Common myeloid progenitor, CD34-positive (primary cell): ENCODE results near the gene TCF12.

Source experiments
- CTCF ChIA-PET: fragments of 350-600 bp; sonication (Branson Sonifier 250); formaldehyde crosslinking; loops from one replicate; lab custom pipeline; 2021; ENCODE audit warnings: antibody characterized with exemption; lab: Charles Lee
- POLR2A ChIA-PET: fragments of 350-600 bp; sonication (Branson Sonifier 250); formaldehyde crosslinking; loops from one replicate; lab custom pipeline; 2021; ENCODE audit warnings: antibody characterized with exemption; lab: Charles Lee
- DNase-seq, 3 donors: peaks; one replicate each; pipeline versions ENCODE4 v3.0.0 to v3.0.0-alpha.2; 2013
- H3K27ac ChIP-seq, 2 experiments: 1 replicate in 1 of 2; 2 replicates in 1 of 2; pipeline ENCODE4 v1.7.0; 2013; ENCODE audit warnings: inconsistent platforms in 2 of 2, low read length in 2 of 2, mild to moderate bottlenecking in 2 of 2, low read depth in 1 of 2, moderate library complexity in 1 of 2; ENCODE audit not compliant: severe bottlenecking in 2 of 2, insufficient read depth in 1 of 2, poor library complexity in 1 of 2
- H3K27me3 ChIP-seq, 5 experiments: replicated peaks in 2 of 5; 1 replicate in 3 of 5; 2 replicates in 2 of 5; pipeline versions ENCODE4 v1.6.1 to v1.7.0; 2013; ENCODE audit warnings: low read length in 4 of 5, mild to moderate bottlenecking in 2 of 5, moderate library complexity in 2 of 5, inconsistent platforms in 1 of 5; ENCODE audit not compliant: insufficient read depth in 5 of 5, control insufficient read depth in 4 of 5
- H3K36me3 ChIP-seq, 4 experiments: 1 replicate in 2 of 4; 2 replicates in 2 of 4; pipeline versions ENCODE4 v1.6.1 to v1.7.0; 2013; ENCODE audit warnings: low read length in 3 of 4, control low read depth in 1 of 4, mild to moderate bottlenecking in 1 of 4; ENCODE audit not compliant: control insufficient read depth in 4 of 4, insufficient read depth in 4 of 4
- H3K4me1 ChIP-seq, 4 experiments: 1 replicate in 3 of 4; 2 replicates in 1 of 4; pipeline versions ENCODE4 v1.6.1 to v1.7.1; 2013; ENCODE audit warnings: low read length in 3 of 4, mild to moderate bottlenecking in 3 of 4, control low read depth in 1 of 4, inconsistent platforms in 1 of 4, moderate library complexity in 1 of 4; ENCODE audit not compliant: control insufficient read depth in 4 of 4, insufficient read depth in 4 of 4; ENCODE audit errors: control extremely low read depth in 1 of 4
- H3K4me3 ChIP-seq, 7 experiments: 1 replicate in 4 of 7; 2 replicates in 3 of 7; pipeline versions ENCODE4 v1.5.1 to v1.7.0; 2013; ENCODE audit warnings: mild to moderate bottlenecking in 7 of 7, low read length in 6 of 7, moderate library complexity in 6 of 7, inconsistent platforms in 2 of 7, low read depth in 2 of 7, control low read depth in 1 of 7; ENCODE audit not compliant: insufficient read depth in 4 of 7, control insufficient read depth in 1 of 7; ENCODE audit errors: extremely low read depth in 1 of 7
- H3K9me3 ChIP-seq, 5 experiments: 1 replicate in 4 of 5; 2 replicates in 1 of 5; pipeline versions ENCODE4 v1.6.1 to v1.7.1; 2013; ENCODE audit warnings: low read length in 4 of 5, mild to moderate bottlenecking in 2 of 5, inconsistent platforms in 1 of 5, low read depth in 1 of 5, moderate library complexity in 1 of 5; ENCODE audit not compliant: control insufficient read depth in 4 of 5, insufficient read depth in 2 of 5; ENCODE audit errors: control extremely low read depth in 1 of 5
- WGBS: methylation state at CpG from one replicate; pipeline ENCODE4 v1.1.5; 2013; ENCODE audit not compliant: insufficient coverage; 5-methylcytosine and 5-hydroxymethylcytosine counted together

Gene TCF12

DNA sequence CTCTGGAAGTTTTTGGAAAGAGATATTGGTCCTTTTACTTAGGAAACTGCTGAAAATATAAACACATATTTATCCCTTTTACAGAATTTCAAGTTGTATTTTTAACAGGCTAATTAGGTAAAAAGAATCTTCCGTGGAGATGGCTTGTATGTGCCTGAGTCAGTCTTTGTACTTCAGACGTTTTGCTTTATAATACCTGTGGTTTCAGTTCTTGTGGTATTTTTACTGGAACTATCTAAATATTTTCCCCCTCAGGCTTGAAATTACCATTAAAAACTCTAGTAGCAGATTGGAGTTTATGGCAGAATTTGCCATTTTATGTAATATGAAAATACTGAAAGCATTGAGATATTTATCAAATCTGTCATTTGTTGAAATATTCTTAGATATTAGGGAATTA lies 306.2 kb downstream of the TCF12 start:
- Histone ChIP-seq H3K9me3 (no peaks in the 10 kb centered on the region), H3K4me1 (peaks cover 0 to 6% (median 2%) of the 10 kb centered on the region in 4 experiments)
- no CpG with 5 or more reads among the region's 2 CpGs for WGBS

DNA sequence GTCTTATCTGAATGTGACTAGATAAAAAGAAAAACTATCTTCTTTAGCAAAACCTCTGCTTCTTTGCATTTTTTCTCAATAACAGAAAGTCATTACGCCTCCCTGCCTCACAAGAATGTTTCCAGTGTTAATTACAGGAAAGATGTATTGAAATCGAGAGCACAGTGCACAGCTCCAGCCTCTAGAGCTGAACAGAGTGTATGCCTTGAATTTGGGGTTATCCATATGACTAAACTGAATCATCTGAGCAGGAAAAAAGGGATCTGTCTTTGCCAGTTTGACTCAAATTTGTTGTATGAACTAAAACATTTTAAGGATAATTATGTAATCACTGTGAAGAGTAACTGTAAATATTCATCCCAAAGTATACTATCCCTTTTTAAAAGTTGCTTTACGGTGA lies 308.7 kb downstream of the TCF12 start:
- H3K27ac ChIP-seq: no peak overlapping the region
- no peaks in the 10 kb centered on the region for H3K9me3 ChIP-seq
- ChIA-PET CTCF (interaction anchor here (0.8 kb wide), 1 partner anchor 300 kb away, joined by 3 read pairs; no protein-coding TSS in a partner anchor), POLR2A (no interaction called here)
- DNase-seq: no peak
- peaks cover 0 to 2% (median under 1%) of the 10 kb centered on the region in 4 experiments for H3K36me3 ChIP-seq
- H3K4me1 ChIP-seq: peaks cover 0 to 6% (median 2%) of the 10 kb centered on the region in 4 experiments
- H3K27me3 ChIP-seq: no peaks in the 10 kb centered on the region
- 100% methylated on average over 1 of the region's 3 CpGs for WGBS
- no peak overlapping the region for H3K4me3 ChIP-seq

More for the DNA sequence above, 306.2 kb downstream of the TCF12 start:
- DNase-seq: peak in 2 of 3 donors; percentile 47 to 52
- POLR2A ChIA-PET: no interaction called here
- Histone ChIP-seq H3K27ac (no peak overlapping the region), H3K36me3 (no peaks in the 10 kb centered on the region), H3K27me3 (no peaks in the 10 kb centered on the region), H3K4me3 (no peak overlapping the region)
- CTCF ChIA-PET: no interaction called here

DNA sequence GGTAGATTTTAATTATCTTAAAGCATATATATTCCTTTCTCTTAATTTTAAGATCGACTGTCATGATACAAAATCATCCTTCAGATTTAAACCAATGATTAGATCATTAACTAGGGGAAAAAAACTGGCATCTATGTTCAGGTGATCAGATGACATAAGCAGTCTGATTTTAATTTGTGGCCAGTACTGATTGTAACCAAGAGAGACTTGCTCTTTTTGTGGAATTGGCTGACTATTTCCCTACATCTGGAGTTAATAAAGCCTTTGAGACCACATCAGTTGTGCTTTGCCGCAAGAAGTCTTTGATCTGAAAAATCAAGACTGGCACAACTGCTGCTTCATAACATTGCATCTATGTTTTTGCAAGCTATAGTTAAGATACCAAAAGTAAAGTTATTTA lies 309.5 kb downstream of the TCF12 start:
- Histone ChIP-seq H3K9me3 (no peaks in the 10 kb centered on the region), H3K36me3 (peaks cover 5 to 7% (median 6%) of the 10 kb centered on the region in 4 experiments), H3K27ac (no peak overlapping the region), H3K4me1 (peaks cover 0 to 6% (median 2%) of the 10 kb centered on the region in 4 experiments), H3K27me3 (no peaks in the 10 kb centered on the region), H3K4me3 (no peak overlapping the region)
- CTCF ChIA-PET: no interaction called here
- no CpG with 5 or more reads among the region's 2 CpGs for WGBS
- DNase-seq: no peak
- POLR2A ChIA-PET: no interaction called here

DNA sequence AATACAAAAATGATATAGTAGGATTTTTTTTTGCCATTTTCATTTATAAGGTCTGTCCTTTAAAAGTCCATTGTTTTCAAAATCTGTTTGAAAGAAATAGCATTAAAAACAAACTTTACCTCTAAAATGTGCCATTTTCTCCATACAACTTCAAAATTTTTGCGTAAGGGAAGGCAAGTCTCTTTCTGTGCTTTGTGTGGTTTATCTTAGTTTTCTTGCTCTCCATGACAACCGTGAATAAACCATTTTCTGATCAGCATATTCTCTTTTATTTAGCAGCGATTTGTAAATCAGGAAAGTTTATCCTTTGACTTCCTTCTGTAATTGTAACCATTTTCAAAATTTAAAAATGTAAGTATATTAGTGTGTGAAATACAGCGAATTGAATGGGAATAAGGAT lies 310.0 kb downstream of the TCF12 start:
- DNase-seq: no peak

DNA sequence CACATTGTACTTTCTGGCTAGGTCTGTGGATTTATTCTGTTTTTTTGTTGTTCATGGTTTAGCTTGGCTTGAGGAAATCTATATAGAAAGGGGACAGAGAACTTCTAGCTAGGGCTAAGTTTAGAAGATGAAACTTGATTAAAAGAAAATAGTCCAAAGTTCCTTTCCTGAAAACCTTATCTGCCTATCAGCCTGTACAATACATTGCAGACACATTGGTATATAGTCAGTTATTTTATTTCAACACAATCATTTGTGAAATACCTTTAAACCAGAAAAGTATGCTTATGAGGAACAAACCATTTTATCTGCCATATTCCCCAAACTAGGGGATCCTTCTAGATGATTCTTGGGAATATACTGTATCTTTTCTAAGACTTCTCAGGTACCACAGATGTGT lies 310.6 kb downstream of the TCF12 start:
- no peaks in the 10 kb centered on the region for H3K9me3 ChIP-seq
- DNase-seq: no peak
- no peak overlapping the region for H3K4me3 ChIP-seq
- ChIA-PET CTCF (interaction anchor here (0.7 kb wide), 1 partner anchor 1023 kb away, joined by 3 read pairs; no protein-coding TSS in a partner anchor), POLR2A (interaction anchor here (0.5 kb wide), 1 partner anchor 497 kb away, joined by 4 read pairs; no protein-coding TSS in a partner anchor)
- no peaks in the 10 kb centered on the region for H3K27me3 ChIP-seq
- H3K27ac ChIP-seq: no peak overlapping the region
- H3K4me1 ChIP-seq: peaks cover 0 to 3% (median 2%) of the 10 kb centered on the region in 4 experiments
- H3K36me3 ChIP-seq: peaks cover 7 to 17% (median 13%) of the 10 kb centered on the region in 4 experiments

More for the DNA sequence above, 310.0 kb downstream of the TCF12 start:
- H3K4me1 ChIP-seq: peaks cover 0 to 6% (median 2%) of the 10 kb centered on the region in 4 experiments
- no peak overlapping the region for H3K4me3 ChIP-seq
- no peaks in the 10 kb centered on the region for H3K27me3 ChIP-seq
- no CpG with 5 or more reads among the region's 4 CpGs for WGBS
- POLR2A ChIA-PET: interaction anchor here (0.5 kb wide), 1 partner anchor 496 kb away, joined by 4 read pairs; no protein-coding TSS in a partner anchor
- no peak overlapping the region for H3K27ac ChIP-seq
- CTCF ChIA-PET: no interaction called here
- H3K36me3 ChIP-seq: peaks cover 6 to 11% (median 9%) of the 10 kb centered on the region in 4 experiments
- H3K9me3 ChIP-seq: no peaks in the 10 kb centered on the region

DNA sequence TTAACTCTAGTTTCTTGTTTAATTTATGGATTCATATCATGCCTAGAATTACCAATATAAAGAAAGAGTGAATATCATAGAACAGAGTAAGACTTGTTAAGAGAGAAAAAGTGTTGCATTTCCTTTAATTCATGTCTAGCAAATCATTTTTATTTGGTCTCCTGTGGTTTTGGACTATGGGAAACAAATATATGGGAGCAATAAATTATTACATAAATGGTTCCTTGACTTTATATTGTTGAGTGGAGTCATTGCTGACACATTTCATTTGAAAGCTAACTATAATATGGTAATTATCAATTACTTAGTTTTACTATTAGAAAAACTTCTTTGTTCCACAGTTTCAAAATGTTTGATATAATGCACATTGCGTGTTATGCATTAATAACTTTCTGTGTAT lies 313.1 kb downstream of the TCF12 start:
- Histone ChIP-seq H3K4me1 (no peaks in the 10 kb centered on the region), H3K36me3 (peaks cover 16 to 41% (median 29%) of the 10 kb centered on the region in 4 experiments), H3K27ac (no peak overlapping the region), H3K9me3 (no peaks in the 10 kb centered on the region), H3K27me3 (no peaks in the 10 kb centered on the region), H3K4me3 (no peak overlapping the region)
- CTCF ChIA-PET: interaction anchor here (1.1 to 1.8 kb wide), 3 partner anchors 9 to 136 kb away, joined by 3 to 4 read pairs (median 3); no protein-coding TSS in a partner anchor
- POLR2A ChIA-PET: no interaction called here
- no peak for DNase-seq
- WGBS: no CpG with 5 or more reads among the region's 1 CpG

DNA sequence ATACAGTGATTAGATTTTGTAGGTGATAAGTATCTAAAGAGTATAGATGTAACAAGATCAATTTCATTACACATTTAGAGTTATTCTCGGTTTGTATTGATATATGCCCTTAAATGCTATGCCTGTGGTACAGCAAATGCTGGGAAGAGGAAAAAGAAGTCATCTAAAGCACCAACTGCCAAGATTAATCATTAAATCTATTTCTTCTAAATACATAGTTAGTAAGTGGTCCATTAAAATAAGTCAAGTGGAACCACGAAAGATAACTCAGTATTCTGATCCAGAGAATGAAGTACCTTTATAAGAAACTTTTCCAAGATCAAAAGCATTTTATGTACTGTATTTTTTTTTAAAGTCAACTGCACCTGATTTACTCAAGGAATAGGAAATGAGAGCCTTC lies 315.7 kb downstream of the TCF12 start:
- POLR2A ChIA-PET: no interaction called here
- no CpG with 5 or more reads among the region's 2 CpGs for WGBS
- Histone ChIP-seq H3K4me3 (no peak overlapping the region), H3K27me3 (no peaks in the 10 kb centered on the region), H3K27ac (no peak overlapping the region), H3K9me3 (no peaks in the 10 kb centered on the region), H3K36me3 (peaks cover 21 to 44% (median 31%) of the 10 kb centered on the region in 4 experiments), H3K4me1 (no peaks in the 10 kb centered on the region)
- DNase-seq: no peak
- CTCF ChIA-PET: no interaction called here
